ENCODE results near the gene HK2. TPM values are rescaled to one million over a fixed set of nuclear protein-coding genes. Genes with fewer than 3 reads are reported as not detected.

HK2 gene
- total RNA-seq, 1 donor from 2014 or later, result 46.7 TPM

DNA sequence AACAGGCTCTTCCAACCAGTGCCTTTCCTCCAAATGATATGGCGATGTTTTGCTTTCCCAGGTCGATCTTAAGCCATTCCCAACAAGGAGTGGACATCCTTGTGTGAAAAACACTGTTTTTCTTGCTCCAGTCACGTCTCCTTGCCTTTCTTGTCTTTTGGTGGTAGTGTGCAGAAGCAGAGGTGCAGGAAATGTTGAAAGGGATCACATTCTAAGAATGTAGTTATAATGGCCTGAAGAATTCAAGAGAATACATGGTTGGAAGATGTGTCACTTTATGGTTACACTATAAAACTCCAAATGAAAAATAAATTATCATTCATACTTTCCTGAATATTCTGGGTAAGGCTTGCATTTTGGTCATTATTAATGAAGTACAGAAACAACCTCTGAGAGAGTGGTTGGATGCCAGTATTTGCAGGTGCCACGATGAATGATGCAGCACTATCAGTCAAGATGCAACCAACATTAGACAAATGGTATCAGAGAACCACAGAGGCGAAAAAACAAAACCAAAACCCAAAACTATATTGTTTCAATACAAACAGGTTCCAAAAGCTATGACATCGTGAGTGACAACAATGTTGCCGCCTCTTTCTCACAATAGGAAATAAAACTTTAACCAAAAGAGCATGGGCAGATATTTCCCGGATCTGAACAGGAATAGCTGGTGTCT is 97.0 kb downstream of the HK2 start:
- Histone ChIP-seq H3K27ac (ENCODE audit: low read depth, low read length) (no peak overlapping the region), H3K27me3 (ENCODE audit: insufficient read depth, low read length) (no peaks in the 10 kb centered on the region), H3K4me1 (ENCODE audit: insufficient read depth, low read length) (no peaks in the 10 kb centered on the region), H3K36me3 (ENCODE audit: insufficient read depth, low read length) (no peaks in the 10 kb centered on the region), H3K4me3 (ENCODE audit: insufficient read depth, low read depth, low read length) (no peak overlapping the region), H4K20me1 (ENCODE audit: insufficient read depth, low read length) (no peaks in the 10 kb centered on the region), H3K9ac (ENCODE audit: low read length) (no peak overlapping the region), H2AFZ (ENCODE audit: low read depth, low read length) (no peak overlapping the region), H3K9me3 (ENCODE audit: insufficient read depth, low read depth, low read length) (no peaks in the 10 kb centered on the region), H3K79me2 (ENCODE audit: insufficient read depth, low read length) (no peaks in the 10 kb centered on the region), H3K4me2 (ENCODE audit: low read length) (no peak overlapping the region)
- Mint-ChIP-seq H3K27ac (ENCODE audit: unreplicated experiment) (no peak overlapping the region), H3K4me1 (ENCODE audit: low read depth, unreplicated experiment) (peaks cover 2% of the 10 kb centered on the region), H3K27me3 (ENCODE audit: low read depth, unreplicated experiment) (no peaks in the 10 kb centered on the region), H3K36me3 (ENCODE audit: low read depth, unreplicated experiment) (peaks cover 15% of the 10 kb centered on the region), H3K4me3 (ENCODE audit: unreplicated experiment) (no peak overlapping the region), H3K9me3 (ENCODE audit: unreplicated experiment) (peaks cover 3% of the 10 kb centered on the region)
- DNase-seq (ENCODE audit: low read depth), result no peak
- TF ChIP-seq EZH2 (IDR thresholded peaks at IDR 0.05; ENCODE audit: insufficient read depth, low read length), result no peak
- TF ChIP-seq, protein P1, sequence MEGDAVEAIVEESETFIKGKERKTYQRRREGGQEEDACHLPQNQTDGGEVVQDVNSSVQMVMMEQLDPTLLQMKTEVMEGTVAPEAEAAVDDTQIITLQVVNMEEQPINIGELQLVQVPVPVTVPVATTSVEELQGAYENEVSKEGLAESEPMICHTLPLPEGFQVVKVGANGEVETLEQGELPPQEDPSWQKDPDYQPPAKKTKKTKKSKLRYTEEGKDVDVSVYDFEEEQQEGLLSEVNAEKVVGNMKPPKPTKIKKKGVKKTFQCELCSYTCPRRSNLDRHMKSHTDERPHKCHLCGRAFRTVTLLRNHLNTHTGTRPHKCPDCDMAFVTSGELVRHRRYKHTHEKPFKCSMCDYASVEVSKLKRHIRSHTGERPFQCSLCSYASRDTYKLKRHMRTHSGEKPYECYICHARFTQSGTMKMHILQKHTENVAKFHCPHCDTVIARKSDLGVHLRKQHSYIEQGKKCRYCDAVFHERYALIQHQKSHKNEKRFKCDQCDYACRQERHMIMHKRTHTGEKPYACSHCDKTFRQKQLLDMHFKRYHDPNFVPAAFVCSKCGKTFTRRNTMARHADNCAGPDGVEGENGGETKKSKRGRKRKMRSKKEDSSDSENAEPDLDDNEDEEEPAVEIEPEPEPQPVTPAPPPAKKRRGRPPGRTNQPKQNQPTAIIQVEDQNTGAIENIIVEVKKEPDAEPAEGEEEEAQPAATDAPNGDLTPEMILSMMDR (IDR thresholded peaks at IDR 0.05; ENCODE audit: insufficient read depth, low read depth, low read length), result no peak
- FAIRE-seq, result no peak

DNA sequence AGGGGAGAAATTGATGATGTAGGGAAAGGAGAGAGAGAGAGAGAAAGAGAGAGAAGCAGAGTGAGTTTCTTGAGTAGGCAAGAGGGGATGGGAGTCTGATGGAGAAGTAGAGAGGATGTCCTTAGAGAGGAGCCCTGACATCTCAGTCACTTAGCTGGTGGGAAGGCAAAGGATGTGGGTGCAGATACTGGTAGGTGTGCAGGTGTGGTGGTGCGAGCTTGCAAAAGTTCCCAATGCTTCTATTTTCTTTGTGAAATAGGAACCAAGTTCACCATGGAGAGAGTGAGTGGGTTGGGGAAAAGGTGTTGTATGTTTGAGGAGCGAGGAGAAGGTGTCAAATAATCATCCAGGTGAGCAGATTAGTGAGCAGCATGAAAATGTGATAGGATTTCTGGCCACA is 98.0 kb downstream of the HK2 start:
- H3K4me3 Mint-ChIP-seq (ENCODE audit: unreplicated experiment), result no peak overlapping the region
- H3K27me3 Mint-ChIP-seq (ENCODE audit: low read depth, unreplicated experiment), result no peaks in the 10 kb centered on the region
- Histone ChIP-seq H2AFZ (ENCODE audit: low read depth, low read length) (no peak overlapping the region), H3K4me2 (ENCODE audit: low read length) (no peak overlapping the region), H3K9me3 (ENCODE audit: insufficient read depth, low read depth, low read length) (no peaks in the 10 kb centered on the region), H3K27ac (ENCODE audit: low read depth, low read length) (no peak overlapping the region), H3K36me3 (ENCODE audit: insufficient read depth, low read length) (no peaks in the 10 kb centered on the region), H4K20me1 (ENCODE audit: insufficient read depth, low read length) (no peaks in the 10 kb centered on the region), H3K4me1 (ENCODE audit: insufficient read depth, low read length) (no peaks in the 10 kb centered on the region), H3K27me3 (ENCODE audit: insufficient read depth, low read length) (no peaks in the 10 kb centered on the region), H3K9ac (ENCODE audit: low read length) (no peak overlapping the region), H3K4me3 (ENCODE audit: insufficient read depth, low read depth, low read length) (no peak overlapping the region), H3K79me2 (ENCODE audit: insufficient read depth, low read length) (no peaks in the 10 kb centered on the region)
- H3K27ac Mint-ChIP-seq (ENCODE audit: unreplicated experiment), result no peak overlapping the region
- FAIRE-seq (no peak), DNase-seq (ENCODE audit: low read depth) (no peak)
- H3K36me3 Mint-ChIP-seq (ENCODE audit: low read depth, unreplicated experiment), result peaks cover 15% of the 10 kb centered on the region
- peaks cover 3% of the 10 kb centered on the region for H3K9me3 Mint-ChIP-seq (ENCODE audit: unreplicated experiment)
- TF ChIP-seq EZH2 (IDR thresholded peaks at IDR 0.05; ENCODE audit: insufficient read depth, low read length), result no peak
- TF ChIP-seq, protein P1 (IDR thresholded peaks at IDR 0.05; ENCODE audit: insufficient read depth, low read depth, low read length), result no peak
- peaks cover 7% of the 10 kb centered on the region for H3K4me1 Mint-ChIP-seq (ENCODE audit: low read depth, unreplicated experiment)

DNA sequence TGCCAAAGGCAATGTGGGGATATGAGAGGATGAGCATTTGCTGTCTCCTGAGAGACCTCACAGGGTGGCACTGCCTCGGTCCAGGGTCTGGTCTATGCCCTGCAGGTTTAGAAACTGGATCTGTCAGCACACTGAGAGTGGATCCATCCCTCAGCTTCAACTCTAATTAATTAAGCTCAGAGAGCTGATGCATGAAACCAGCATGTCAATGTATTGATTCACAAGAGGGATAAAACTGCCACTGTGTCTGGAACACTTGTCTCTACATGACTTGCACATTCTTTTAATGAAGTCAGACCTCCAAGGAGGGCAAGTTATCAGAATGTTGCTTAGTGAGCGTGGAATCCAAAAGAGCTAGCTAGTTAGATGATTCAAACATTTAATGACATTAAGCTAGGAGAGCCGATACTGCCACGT is 102.1 kb downstream of the HK2 start:
- peaks cover 7% of the 10 kb centered on the region for H3K4me1 Mint-ChIP-seq (ENCODE audit: low read depth, unreplicated experiment)
- H3K36me3 Mint-ChIP-seq (ENCODE audit: low read depth, unreplicated experiment), result peaks cover 4% of the 10 kb centered on the region
- Histone ChIP-seq H3K27ac (ENCODE audit: low read depth, low read length) (no peak overlapping the region), H3K4me2 (ENCODE audit: low read length) (no peak overlapping the region), H3K27me3 (ENCODE audit: insufficient read depth, low read length) (no peaks in the 10 kb centered on the region), H3K4me1 (ENCODE audit: insufficient read depth, low read length) (no peaks in the 10 kb centered on the region), H2AFZ (ENCODE audit: low read depth, low read length) (no peak overlapping the region), H3K9ac (ENCODE audit: low read length) (no peak overlapping the region), H4K20me1 (ENCODE audit: insufficient read depth, low read length) (no peaks in the 10 kb centered on the region), H3K9me3 (ENCODE audit: insufficient read depth, low read depth, low read length) (no peaks in the 10 kb centered on the region), H3K4me3 (ENCODE audit: insufficient read depth, low read depth, low read length) (no peak overlapping the region), H3K79me2 (ENCODE audit: insufficient read depth, low read length) (no peaks in the 10 kb centered on the region), H3K36me3 (ENCODE audit: insufficient read depth, low read length) (no peaks in the 10 kb centered on the region)
- peak overlapping the region; percentile 64 for H3K27ac Mint-ChIP-seq (ENCODE audit: unreplicated experiment)
- no peaks in the 10 kb centered on the region for H3K9me3 Mint-ChIP-seq (ENCODE audit: unreplicated experiment)
- H3K27me3 Mint-ChIP-seq (ENCODE audit: low read depth, unreplicated experiment), result no peaks in the 10 kb centered on the region
- FAIRE-seq (no peak), DNase-seq (ENCODE audit: low read depth) (peak; percentile 46)
- no peak overlapping the region for H3K4me3 Mint-ChIP-seq (ENCODE audit: unreplicated experiment)
- TF ChIP-seq, protein P1 (IDR thresholded peaks at IDR 0.05; ENCODE audit: insufficient read depth, low read depth, low read length), result no peak
- TF ChIP-seq EZH2 (IDR thresholded peaks at IDR 0.05; ENCODE audit: insufficient read depth, low read length), result no peak
